Measurements from ENCODE around the gene NTHL1.
A peak's percentile ranks its signal among the peaks of the same experiment; 100 is the strongest.

NTHL1 gene

GRCh38 chr16:2047330-2048115 lies at the start of gene NTHL1, which contains the start of gene TSC2:
NTHL1 (minus strand) TSS chr16:2047834; CDS start chr16:2047823, 11 bp downstream.
TSC2 (plus strand) TSS chr16:2047985; CDS start chr16:2048616, 631 bp downstream.
- no peak for TF ChIP-seq CTCF (IDR thresholded peaks at IDR 0.05; ENCODE audit: low read depth, low read length)
- Histone ChIP-seq H3K27ac (peak within 1 kb of the TSS; percentile 30), H3K4me3 (ENCODE audit: low read depth, low read length) (peak within 1 kb of the TSS; percentile 69), H3K36me3 (peaks cover 35% of the 10 kb centered on the region), H3K9me3 (ENCODE audit: severe bottlenecking) (no peaks in the 10 kb centered on the region), H3K27me3 (ENCODE audit: insufficient read depth, low read depth, severe bottlenecking) (no peaks in the 10 kb centered on the region)
- peak; percentile 97 for DNase-seq

DNA sequence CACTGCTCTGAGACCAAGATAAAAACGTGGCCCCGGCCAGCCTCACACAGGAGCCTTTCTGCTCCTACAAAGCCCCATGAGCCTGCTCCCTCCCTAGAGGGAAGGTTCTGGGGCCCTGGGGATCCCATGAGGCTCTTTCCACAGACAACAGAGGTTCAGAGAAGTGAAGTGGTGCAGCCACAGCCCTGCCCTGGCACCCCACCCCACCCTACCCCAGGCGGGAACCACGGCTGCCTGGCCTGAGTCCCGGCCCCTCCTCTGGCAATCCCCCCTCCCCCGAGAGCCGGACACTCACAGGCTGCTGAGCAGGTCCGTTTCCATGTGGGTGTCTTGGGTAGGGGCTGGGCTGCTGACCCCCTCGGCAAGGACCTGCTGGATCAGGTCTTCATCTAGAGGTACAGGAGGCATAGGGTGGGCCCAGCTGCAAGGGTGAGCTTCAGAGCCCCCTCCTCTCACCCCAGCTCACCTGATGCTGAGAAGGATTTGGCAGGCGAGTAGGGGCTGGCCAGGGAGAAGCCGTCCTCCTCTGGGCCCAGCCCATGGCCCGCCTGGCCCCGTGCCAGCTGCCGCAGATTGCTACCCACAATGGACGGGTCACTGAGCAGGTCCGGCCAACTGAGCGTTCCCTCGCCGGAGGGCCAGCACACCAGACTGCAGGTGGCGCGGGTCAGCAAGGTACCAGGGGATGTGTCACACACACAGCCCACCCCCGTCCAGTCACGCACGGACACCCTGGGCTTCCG lies 49.4 kb upstream of the NTHL1 start:
- no peak for TF ChIP-seq CTCF (IDR thresholded peaks at IDR 0.05; ENCODE audit: low read depth, low read length)
- no peak for DNase-seq
- Histone ChIP-seq H3K27me3 (ENCODE audit: insufficient read depth, low read depth, severe bottlenecking) (no peaks in the 10 kb centered on the region), H3K9me3 (ENCODE audit: severe bottlenecking) (no peaks in the 10 kb centered on the region), H3K27ac (no peak overlapping the region), H3K36me3 (peaks cover 53% of the 10 kb centered on the region), H3K4me3 (ENCODE audit: low read depth, low read length) (no peak overlapping the region)

DNA sequence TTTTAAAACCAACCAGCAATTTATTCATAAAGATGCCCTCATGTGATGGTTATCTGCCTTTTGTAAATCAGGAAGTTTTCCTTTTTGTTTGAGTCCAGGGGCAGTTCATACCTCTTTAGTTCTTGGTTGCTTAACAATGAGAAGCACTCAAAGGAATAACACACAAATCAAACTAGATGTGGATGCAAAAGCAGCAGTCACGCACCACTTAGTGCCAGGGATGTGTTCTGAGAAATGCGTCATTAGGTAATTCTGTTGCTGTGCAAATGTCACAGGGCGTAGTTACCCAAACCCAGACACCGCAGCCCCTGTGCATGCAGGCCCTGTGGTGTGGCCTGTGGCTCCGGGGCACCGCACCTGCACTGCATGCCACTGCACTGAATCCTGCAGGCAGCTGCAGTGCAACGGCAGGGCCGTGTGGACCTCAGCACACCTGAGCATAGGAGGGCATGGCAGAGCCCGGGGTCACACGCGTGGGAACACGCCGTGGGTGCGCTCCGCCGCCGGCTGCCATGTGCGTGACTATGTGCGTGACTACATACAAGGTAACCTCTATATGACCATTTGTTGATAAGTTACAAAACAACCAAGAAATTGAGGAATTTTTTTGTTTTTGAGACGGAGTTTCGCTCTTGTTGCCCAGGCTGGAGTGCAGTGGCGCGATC lies 48.4 kb upstream of the NTHL1 start:
- DNase-seq, result no peak
- H3K4me3 ChIP-seq (ENCODE audit: low read depth, low read length), result no peak overlapping the region
- no peaks in the 10 kb centered on the region for H3K27me3 ChIP-seq (ENCODE audit: insufficient read depth, low read depth, severe bottlenecking)
- TF ChIP-seq CTCF (IDR thresholded peaks at IDR 0.05; ENCODE audit: low read depth, low read length), result no peak
- H3K36me3 ChIP-seq, result peaks cover 60% of the 10 kb centered on the region
- H3K27ac ChIP-seq, result no peak overlapping the region
- no peaks in the 10 kb centered on the region for H3K9me3 ChIP-seq (ENCODE audit: severe bottlenecking)

GRCh38 chr16:2095315-2095853 lies 47.8 kb upstream of the NTHL1 start:
- H3K4me3 ChIP-seq (ENCODE audit: low read depth, low read length), result no peak overlapping the region
- TF ChIP-seq CTCF (IDR thresholded peaks at IDR 0.05; ENCODE audit: low read depth, low read length), result no peak
- DNase-seq, result no peak
- no peaks in the 10 kb centered on the region for H3K9me3 ChIP-seq (ENCODE audit: severe bottlenecking)
- no peaks in the 10 kb centered on the region for H3K27me3 ChIP-seq (ENCODE audit: insufficient read depth, low read depth, severe bottlenecking)
- H3K36me3 ChIP-seq, result peaks cover 63% of the 10 kb centered on the region
- no peak overlapping the region for H3K27ac ChIP-seq

DNA sequence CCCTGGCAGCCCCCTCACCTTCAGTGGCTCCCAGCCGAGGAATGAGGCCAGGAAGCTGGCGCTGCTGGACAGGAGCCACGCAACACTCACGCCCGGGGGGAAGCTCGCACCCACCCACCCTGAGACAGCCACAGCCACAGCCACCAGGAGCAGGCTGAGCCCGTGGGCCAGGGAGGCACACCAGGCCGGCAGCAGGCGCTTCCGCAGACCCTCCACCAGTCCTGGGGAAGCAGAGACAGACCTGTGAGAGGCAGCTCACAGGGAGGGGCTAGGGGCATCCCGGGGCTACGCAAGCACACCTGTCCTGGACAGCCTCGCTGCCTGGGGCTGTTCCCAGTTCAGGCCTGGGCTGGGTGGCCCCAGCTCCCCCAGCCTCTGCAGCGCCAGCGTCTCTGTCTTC lies 46.2 kb upstream of the NTHL1 start:
- DNase-seq, result no peak
- no peak for TF ChIP-seq CTCF (IDR thresholded peaks at IDR 0.05; ENCODE audit: low read depth, low read length)
- H3K9me3 ChIP-seq (ENCODE audit: severe bottlenecking), result no peaks in the 10 kb centered on the region
- no peak overlapping the region for H3K27ac ChIP-seq
- H3K4me3 ChIP-seq (ENCODE audit: low read depth, low read length), result no peak overlapping the region
- H3K27me3 ChIP-seq (ENCODE audit: insufficient read depth, low read depth, severe bottlenecking), result no peaks in the 10 kb centered on the region
- peaks cover 78% of the 10 kb centered on the region for H3K36me3 ChIP-seq
